Endodermal cell (in vitro differentiated cells): ENCODE measurements around the gene SFXN3. TPM values are rescaled to one million over a fixed set of nuclear protein-coding genes. Genes with fewer than 3 reads are reported as not detected.

Experiments
- DNase-seq: peaks from one replicate; pipeline ENCODE4 v3.0.0-alpha.2; 2017
- H3K27ac ChIP-seq: 2 replicates; pipeline ENCODE4 v1.5.1; 2013; ENCODE audit warnings: mild to moderate bottlenecking, low read depth, low read length, moderate library complexity
- H3K27me3 ChIP-seq: 2 replicates; pipeline ENCODE4 v1.6.1; 2013; ENCODE audit warnings: mild to moderate bottlenecking, low read length, moderate library complexity; ENCODE audit not compliant: insufficient read depth, control insufficient read depth, poor library complexity, severe bottlenecking
- H3K36me3 ChIP-seq: 2 replicates; pipeline ENCODE4 v1.7.0; 2013; ENCODE audit warnings: mild to moderate bottlenecking, low read length, moderate library complexity; ENCODE audit not compliant: control insufficient read depth, insufficient read depth
- H3K4me1 ChIP-seq: one replicate; pipeline ENCODE4 v1.7.0; 2013; ENCODE audit warnings: low read length; ENCODE audit not compliant: control insufficient read depth, insufficient read depth
- H3K4me3 ChIP-seq: 2 replicates; pipeline ENCODE4 v1.5.1; 2013; ENCODE audit warnings: mild to moderate bottlenecking, low read length, moderate library complexity
- H3K9ac ChIP-seq: 2 replicates; pipeline ENCODE4 v1.6.1; 2013; ENCODE audit warnings: mild to moderate bottlenecking, low read length, moderate library complexity; ENCODE audit not compliant: poor library complexity, severe bottlenecking; ENCODE audit errors: extremely low read depth
- H3K9me3 ChIP-seq: 2 replicates; pipeline ENCODE4 v1.6.1; 2013; ENCODE audit warnings: mild to moderate bottlenecking, low read length, moderate library complexity; ENCODE audit not compliant: control insufficient read depth
- H3K27ac Mint-ChIP-seq: 2 replicates; pipeline ENCODE4 v1.8.0; 2020; ENCODE audit warnings: mixed read lengths
- H3K27me3 Mint-ChIP-seq: 2 replicates; pipeline ENCODE4 v1.8.0; 2021; ENCODE audit warnings: mild to moderate bottlenecking, mixed read lengths; ENCODE audit not compliant: insufficient read depth
- H3K36me3 Mint-ChIP-seq: 2 replicates; pipeline ENCODE4 v1.8.0; 2020; ENCODE audit warnings: low read depth, mixed read lengths
- H3K4me1 Mint-ChIP-seq: 2 replicates; pipeline ENCODE4 v1.8.0; 2020; ENCODE audit warnings: mixed read lengths
- H3K4me3 Mint-ChIP-seq: 2 replicates; pipeline ENCODE4 v1.8.0; 2020; ENCODE audit warnings: mild to moderate bottlenecking, moderate library complexity, mixed read lengths
- H3K9me3 Mint-ChIP-seq: 2 replicates; pipeline ENCODE4 v1.8.0; 2020; ENCODE audit warnings: mild to moderate bottlenecking, mixed read lengths
- CTCF ChIP-seq: fragments of 200-600 bp; sonication (generic); conservative IDR thresholded peaks from 2 replicates; pipeline ENCODE4 v1.5.0; 2021; ENCODE audit warnings: antibody characterized with exemption, mild to moderate bottlenecking
- WGBS, 2 experiments: methylation state at CpG; one replicate each; pipeline versions ENCODE4 v1.1.5 to v1.1.7; 2013; ENCODE audit warnings: missing lambda C conversion rate in 2 of 2, mixed read lengths in 1 of 2; ENCODE audit not compliant: insufficient coverage in 1 of 2, insufficient read length in 1 of 2; 5-methylcytosine and 5-hydroxymethylcytosine counted together
- total RNA-seq, 2 donors: library from RNA; stranded (reverse); fragmentation: NEBNext Ultra II Directional in 1 of 2; extraction: Animal tissue kit (Norgen Biotek cat#: 25700) in 1 of 2; gene quantifications; 2 replicates in 1 of 2; 3 replicates in 1 of 2; pipeline ENCODE4 v1.2.1, GENCODE V29; 2021

Gene SFXN3
- total RNA-seq, 2 donors from 2014 or later: 1.8 to 2.1 TPM

GRCh38 chr10:101062232-101063049 lies 31.4 kb downstream of the SFXN3 start:
- H3K36me3 ChIP-seq: no peaks in the 10 kb centered on the region
- H3K9me3 ChIP-seq: no peaks in the 10 kb centered on the region
- Mint-ChIP-seq H3K27me3 (peaks cover 58% of the 10 kb centered on the region), H3K27ac (peak overlapping the region; percentile 85), H3K4me1 (peaks cover 30% of the 10 kb centered on the region), H3K36me3 (no peaks in the 10 kb centered on the region), H3K4me3 (peak overlapping the region; percentile 81), H3K9me3 (no peaks in the 10 kb centered on the region)
- no peak overlapping the region for H3K27ac ChIP-seq
- peak overlapping the region; percentile 90 for H3K9ac ChIP-seq
- peaks cover 5% of the 10 kb centered on the region for H3K4me1 ChIP-seq
- H3K4me3 ChIP-seq: peak overlapping the region; percentile 92
- DNase-seq: peak; percentile 93
- peaks cover 57% of the 10 kb centered on the region for H3K27me3 ChIP-seq
- TF ChIP-seq CTCF: peak; percentile 84
- WGBS, 2 experiments: 3 to 6% methylated on average over 37 to 63 of the region's 63 CpGs

DNA sequence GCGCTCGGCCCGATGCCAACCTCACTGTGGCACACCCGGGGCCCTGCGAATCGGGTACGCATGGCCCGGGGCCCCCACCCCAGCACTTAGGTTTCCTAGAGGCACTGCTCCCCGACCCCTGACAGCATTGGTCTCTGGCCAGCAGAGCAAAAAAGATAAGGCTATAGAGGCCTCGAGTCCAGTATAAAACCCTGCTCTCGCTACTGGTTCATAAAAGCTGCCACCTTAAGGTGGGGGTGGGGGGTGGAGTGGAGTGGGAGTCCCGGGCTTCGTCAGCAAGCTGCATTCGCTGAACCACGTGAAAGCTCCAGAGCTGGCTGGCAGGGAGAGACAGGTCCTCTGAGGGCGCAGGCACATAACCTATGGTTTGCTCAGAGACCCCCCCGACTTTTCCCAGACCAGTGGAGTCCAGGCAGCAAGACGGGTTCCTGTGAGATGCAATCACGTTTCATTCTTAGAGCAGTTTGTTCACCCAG lies 32.1 kb downstream of the SFXN3 start:
- H3K9ac ChIP-seq: no peak overlapping the region
- no peak overlapping the region for H3K27ac Mint-ChIP-seq
- 9 to 18% methylated on average over 11 to 19 of the region's 19 CpGs for whole genome bisulfite sequencing, 2 experiments
- peak overlapping the region; percentile 92 for H3K4me3 ChIP-seq
- peaks cover 30% of the 10 kb centered on the region for H3K4me1 Mint-ChIP-seq
- no peak for DNase-seq
- peaks cover 60% of the 10 kb centered on the region for H3K27me3 ChIP-seq
- no peak overlapping the region for H3K4me3 Mint-ChIP-seq
- no peak overlapping the region for H3K27ac ChIP-seq
- peaks cover 5% of the 10 kb centered on the region for H3K4me1 ChIP-seq
- TF ChIP-seq CTCF: no peak
- no peaks in the 10 kb centered on the region for H3K36me3 Mint-ChIP-seq
- H3K9me3 Mint-ChIP-seq: no peaks in the 10 kb centered on the region
- no peaks in the 10 kb centered on the region for H3K36me3 ChIP-seq
- no peaks in the 10 kb centered on the region for H3K9me3 ChIP-seq
- peaks cover 62% of the 10 kb centered on the region for H3K27me3 Mint-ChIP-seq

DNA sequence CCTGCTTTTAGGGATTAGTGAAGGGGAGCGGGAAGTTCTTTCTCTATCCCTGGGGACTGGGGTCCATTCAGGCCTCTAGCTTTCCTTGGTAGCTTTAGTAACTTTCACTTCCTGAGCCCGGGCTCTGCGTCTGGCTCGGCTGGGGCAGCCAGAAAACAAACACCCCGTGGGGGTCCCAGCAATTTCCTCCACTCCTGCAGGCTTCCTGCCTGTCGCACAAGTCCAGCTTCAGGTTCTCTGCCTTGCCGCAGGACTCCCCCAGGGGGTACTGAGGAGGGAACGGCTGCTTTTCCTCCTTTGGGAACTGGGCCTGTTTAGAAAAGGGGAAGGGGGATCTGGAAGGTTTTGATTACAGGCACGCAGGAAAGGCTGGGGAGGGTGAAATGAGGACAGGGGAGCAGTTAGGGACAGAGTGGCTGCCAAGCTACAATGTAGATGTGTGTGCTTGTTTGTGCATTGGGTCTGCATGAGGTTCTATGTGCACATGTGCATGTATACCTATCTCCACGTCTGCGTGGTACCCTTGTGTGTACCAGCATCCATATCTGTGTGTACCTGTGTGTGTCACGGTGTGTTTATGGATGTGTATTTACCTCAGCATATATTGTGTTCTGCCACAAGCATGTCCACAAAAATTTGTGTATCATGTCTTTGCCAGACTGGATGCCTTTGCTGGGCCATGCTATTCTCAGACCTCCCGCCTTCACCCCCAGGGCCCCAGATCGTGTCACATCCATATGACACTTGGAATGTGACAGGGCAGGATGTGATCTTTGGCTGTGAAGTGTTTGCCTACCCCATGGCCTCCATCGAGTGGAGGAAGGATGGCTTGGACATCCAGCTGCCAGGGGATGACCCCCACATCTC lies 32.7 kb downstream of the SFXN3 start:
- no peak overlapping the region for H3K4me3 Mint-ChIP-seq
- no peak overlapping the region for H3K27ac Mint-ChIP-seq
- no peaks in the 10 kb centered on the region for H3K36me3 Mint-ChIP-seq
- Histone ChIP-seq H3K4me3 (no peak overlapping the region), H3K27ac (no peak overlapping the region), H3K9ac (no peak overlapping the region), H3K27me3 (peaks cover 60% of the 10 kb centered on the region), H3K36me3 (no peaks in the 10 kb centered on the region), H3K9me3 (no peaks in the 10 kb centered on the region), H3K4me1 (peaks cover 5% of the 10 kb centered on the region)
- TF ChIP-seq CTCF: no peak
- DNase-seq: peak; percentile 75
- H3K9me3 Mint-ChIP-seq: no peaks in the 10 kb centered on the region
- WGBS, 2 experiments: 34 to 40% methylated on average over 8 to 15 of the region's 15 CpGs
- H3K27me3 Mint-ChIP-seq: peaks cover 62% of the 10 kb centered on the region
- peaks cover 30% of the 10 kb centered on the region for H3K4me1 Mint-ChIP-seq
